Myocyte (in vitro differentiated cells): ENCODE data around the gene NT5C3A. TPM values are rescaled to one million over a fixed set of nuclear protein-coding genes. Genes with fewer than 3 reads are reported as not detected.
"Not testable (repeated sequence)": the region's sequence is repeated elsewhere in the genome, so short reads cannot be mapped to it uniquely, and the experiment has no call there.

Source experiments
- DNase-seq: peaks from one replicate; pipeline ENCODE4 v3.0.0-alpha.2; 2012; ENCODE audit warnings: low read depth
- polyA plus RNA-seq: library from polyadenylated mRNA; unstranded; fragments of >200 nt; gene quantifications from one replicate; pipeline ENCODE4 v1.2.1, GENCODE V29; 2012; ENCODE audit warnings: missing spikeins
- total RNA-seq: library from RNA; depleted of rRNA; stranded (reverse); fragments of >200 nt; gene quantifications from 2 replicates; pipeline ENCODE4 v1.2.3, GENCODE V29; 2014

NT5C3A gene
- total RNA-seq: 26.3 and 32.4 TPM in 2 replicates
- 15.9 TPM for polyA plus RNA-seq

DNA sequence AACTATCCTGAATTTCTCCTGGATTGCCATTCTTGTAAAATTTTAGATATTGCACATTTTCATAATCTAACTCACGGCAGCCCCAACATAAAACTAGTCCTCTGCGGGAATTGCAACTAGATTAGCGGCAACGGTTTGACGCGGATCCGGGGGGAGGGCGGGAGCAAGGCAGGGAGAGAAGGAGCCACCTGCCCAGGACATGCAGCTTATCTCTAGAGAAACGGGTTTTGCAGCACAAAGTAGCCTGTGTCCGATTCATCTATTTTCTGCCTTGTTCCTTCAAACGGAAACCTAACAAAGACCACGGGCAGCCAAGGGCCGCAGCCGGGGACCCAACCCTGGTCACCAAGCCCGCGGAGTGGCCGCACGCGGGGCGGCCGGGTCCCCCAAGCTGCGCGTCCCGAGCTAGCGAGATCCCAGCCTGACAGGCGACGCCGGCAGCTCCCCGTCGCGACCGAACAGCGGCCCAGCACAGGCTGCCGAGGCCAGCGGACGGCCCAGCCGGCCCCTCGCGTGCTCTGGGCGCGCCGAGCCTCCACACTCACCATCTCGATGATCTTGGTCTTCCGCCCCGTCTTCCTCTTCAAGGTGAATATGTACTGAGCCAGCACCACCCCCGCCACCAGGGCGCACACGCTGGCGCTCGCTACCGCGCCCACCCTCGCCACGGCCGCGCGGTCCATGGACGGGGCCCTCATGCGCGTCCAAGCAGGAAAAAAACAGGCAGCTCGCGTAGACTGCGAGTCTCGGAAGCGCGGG, at the start of gene NT5C3A:
Gene NT5C3A (minus strand): TSS at position 754 of the 759 bp plus-strand sequence. CDS start 71 bp downstream, at position 683.
- DNase-seq: peak; percentile 44

DNA sequence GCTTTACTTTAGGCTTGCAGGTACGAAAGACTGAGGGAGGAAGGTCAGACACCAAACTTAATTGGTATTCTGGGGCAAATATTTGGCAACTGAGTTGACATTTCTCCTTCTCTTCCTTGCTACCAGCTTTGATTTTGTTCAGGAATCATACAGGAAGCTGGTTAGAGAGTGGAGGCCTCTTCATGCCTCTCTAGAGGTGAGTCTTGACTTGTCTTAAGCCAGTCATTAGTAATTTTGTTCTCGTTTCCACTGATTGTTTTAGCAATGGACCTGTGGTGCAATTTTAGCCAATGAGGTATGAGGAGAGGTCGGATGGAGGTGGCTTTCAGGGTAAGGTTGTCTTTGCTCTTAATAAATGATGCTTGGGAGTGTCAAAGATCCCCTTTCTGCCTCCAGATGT, 49.0 kb upstream of the NT5C3A start:
- DNase-seq: no peak

GRCh38 chr7:33109758-33110238, 47.2 kb upstream of the NT5C3A start:
- peak; percentile 18 for DNase-seq

- peak; percentile 82 for DNase-seq
Measured at GRCh38 chr7:33109005-33109757, 46.6 kb upstream of the NT5C3A start, which contains the start of gene RP9. RP9 (minus strand) TSS chr7:33109404; CDS start chr7:33109372, 32 bp downstream.

- DNase-seq: peak; percentile 57
Measured at GRCh38 chr7:33108554-33109004, 46.0 kb upstream of the NT5C3A start.

- DNase-seq: peak; percentile 42
Measured at GRCh38 chr7:33107136-33108066, 44.8 kb upstream of the NT5C3A start.

- no peak for DNase-seq
Measured at GRCh38 chr7:33101906-33102305, 39.3 kb upstream of the NT5C3A start.

- no peak for DNase-seq
Measured at GRCh38 chr7:33100770-33101169, 38.2 kb upstream of the NT5C3A start.

DNA sequence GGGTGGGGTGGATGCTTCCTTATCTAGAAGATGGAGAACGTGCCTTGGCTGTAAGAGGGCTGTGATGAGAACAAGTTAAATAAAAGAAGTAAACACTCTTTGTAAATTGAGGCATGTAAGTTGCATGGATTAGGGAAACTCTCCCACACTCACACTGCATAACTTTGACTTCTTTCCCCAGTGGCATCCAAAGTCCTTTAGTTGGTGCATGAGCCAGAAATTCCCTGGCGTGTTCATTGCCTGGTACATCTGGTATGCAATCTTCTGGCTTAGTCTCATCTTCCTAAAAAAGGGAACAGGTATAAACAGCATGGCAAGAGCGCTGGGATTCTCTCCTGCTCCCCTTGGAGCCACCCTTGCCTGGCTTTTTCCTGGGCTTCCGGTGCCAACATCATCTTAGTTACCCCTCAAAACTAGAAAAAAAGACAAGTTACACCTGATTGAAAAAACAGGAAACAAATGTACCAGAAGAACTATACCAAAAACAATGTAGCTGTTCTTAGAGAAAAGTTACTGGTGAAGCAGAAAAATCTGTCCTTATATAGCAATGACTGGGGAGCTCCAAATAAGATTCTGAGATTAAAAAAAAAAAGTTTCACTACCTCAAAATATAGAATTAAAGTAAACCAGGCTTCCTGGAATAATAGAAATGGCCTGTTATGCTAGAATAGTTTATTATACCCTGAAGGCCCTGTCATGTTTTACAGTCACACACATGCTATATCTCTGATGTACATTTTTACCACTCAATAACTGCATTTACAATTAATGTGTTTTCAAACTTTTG, 36.8 kb upstream of the NT5C3A start:
- no peak for DNase-seq

- not testable (repeated sequence) for DNase-seq
Measured at GRCh38 chr7:33094745-33095275, 32.2 kb upstream of the NT5C3A start.

- DNase-seq: no peak
Measured at GRCh38 chr7:33093266-33093665, 30.7 kb upstream of the NT5C3A start.

GRCh38 chr7:33091641-33092191, 29.1 kb upstream of the NT5C3A start:
- no peak for DNase-seq

- peak; percentile 40 for DNase-seq
Measured at GRCh38 chr7:33091111-33091531, 28.5 kb upstream of the NT5C3A start.

- no peak for DNase-seq
Measured at GRCh38 chr7:33089142-33089541, 26.6 kb upstream of the NT5C3A start.

GRCh38 chr7:33087858-33088257, 25.3 kb upstream of the NT5C3A start:
- DNase-seq: no peak

DNA sequence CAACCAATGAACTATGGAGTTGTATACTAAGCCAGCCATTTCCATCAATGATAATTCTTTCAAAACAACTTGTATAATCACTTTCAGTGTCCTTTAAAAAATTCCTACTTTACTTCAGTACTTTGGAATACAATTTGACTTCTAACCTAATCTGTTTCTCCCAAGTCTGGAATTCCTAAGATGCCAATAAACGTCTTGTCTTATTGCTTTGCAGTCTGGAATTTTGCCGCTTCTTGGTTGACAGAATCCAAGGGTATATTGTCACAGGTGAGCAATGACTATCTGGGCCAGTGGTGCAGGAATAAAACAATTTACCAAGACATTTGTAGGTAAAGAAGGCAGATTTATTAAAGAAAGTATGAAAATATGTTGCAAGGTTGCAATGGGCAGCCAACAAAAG, 24.8 kb upstream of the NT5C3A start:
- no peak for DNase-seq

- DNase-seq: no peak
Measured at GRCh38 chr7:33079763-33080690, 17.5 kb upstream of the NT5C3A start.

GRCh38 chr7:33079096-33079495, 16.5 kb upstream of the NT5C3A start:
- peak; percentile 29 for DNase-seq
